ENCODE data around the gene LRP1.

The LRP1 gene

DNA sequence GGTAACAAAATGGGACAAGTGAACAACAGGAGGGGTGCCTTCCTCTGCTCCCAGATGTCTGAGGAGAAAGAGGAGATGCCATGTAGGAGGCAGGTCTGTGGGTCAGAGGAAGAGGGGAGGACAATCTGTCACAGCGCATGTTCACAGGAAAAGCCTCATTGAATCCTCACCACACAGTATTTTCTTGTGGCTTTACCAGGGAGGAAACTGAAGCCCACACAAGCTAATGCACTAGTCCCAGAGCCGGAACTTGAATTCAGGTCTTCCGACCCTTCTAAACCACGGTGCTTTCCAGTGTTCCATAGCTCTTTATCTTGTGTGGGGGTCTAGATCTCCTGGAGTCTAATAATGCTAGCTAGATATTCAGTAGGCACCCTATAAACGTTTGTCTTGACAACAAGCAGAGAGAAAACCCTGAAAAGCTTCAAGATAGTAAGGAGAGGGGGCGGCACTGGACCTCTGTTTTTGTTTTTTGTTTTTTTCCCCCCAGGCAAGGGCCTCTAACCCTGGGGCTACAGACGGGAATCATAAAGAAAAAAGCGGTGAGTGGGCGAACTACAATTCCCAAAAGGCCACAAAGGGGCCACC lies 100.9 kb downstream of the LRP1 start:
- peak overlapping the region; percentile 63 to 85 for H3K9ac ChIP-seq (ENCODE audit: low read depth in 1 of 2, low read length in 2 of 2)
- H3K4me3 ChIP-seq (ENCODE audit: low read length in 2 of 2): peak overlapping the region; percentile 72 to 95
- peaks cover 21 to 23% of the 10 kb centered on the region in 2 donors for H3K4me1 ChIP-seq (ENCODE audit: control insufficient read depth in 2 of 2, insufficient read depth in 2 of 2, low read length in 2 of 2)
- peak overlapping the region in 1 of 2 donors; percentile 77 for H3K27ac ChIP-seq (ENCODE audit: low read depth in 2 of 2, low read length in 2 of 2)
- H3K36me3 ChIP-seq (ENCODE audit: control insufficient read depth in 2 of 2, insufficient read depth in 2 of 2, low read length in 2 of 2): peaks cover 21 to 24% of the 10 kb centered on the region in 2 donors
- H3K27me3 ChIP-seq (ENCODE audit: control insufficient read depth in 2 of 2, insufficient read depth in 2 of 2, low read length in 2 of 2): peaks cover 25 to 26% of the 10 kb centered on the region in 2 donors
- H3K9me3 ChIP-seq (ENCODE audit: control insufficient read depth in 2 of 2, low read length in 2 of 2): no peaks in the 10 kb centered on the region

- H3K27ac ChIP-seq (ENCODE audit: low read depth in 2 of 2, low read length in 2 of 2): peak within 1 kb of the TSS; percentile 18 to 77
- H3K27me3 ChIP-seq (ENCODE audit: control insufficient read depth in 2 of 2, insufficient read depth in 2 of 2, low read length in 2 of 2): peaks cover 19 to 20% of the 10 kb centered on the region in 2 donors
- peaks cover 25 to 27% of the 10 kb centered on the region in 2 donors for H3K36me3 ChIP-seq (ENCODE audit: control insufficient read depth in 2 of 2, insufficient read depth in 2 of 2, low read length in 2 of 2)
- peaks cover 21 to 23% of the 10 kb centered on the region in 2 donors for H3K4me1 ChIP-seq (ENCODE audit: control insufficient read depth in 2 of 2, insufficient read depth in 2 of 2, low read length in 2 of 2)
- no peaks in the 10 kb centered on the region for H3K9me3 ChIP-seq (ENCODE audit: control insufficient read depth in 2 of 2, low read length in 2 of 2)
- H3K4me3 ChIP-seq (ENCODE audit: low read length in 2 of 2): peak within 1 kb of the TSS; percentile 72 to 95
- H3K9ac ChIP-seq (ENCODE audit: low read depth in 1 of 2, low read length in 2 of 2): peak within 1 kb of the TSS; percentile 63 to 85
Observed at GRCh38 chr12:57229634-57230380, 101.5 kb downstream of the LRP1 start, which contains the start of gene SHMT2. TSS of gene SHMT2 (plus strand) at chr12:57229711. CDS start at chr12:57229779, 68 bp downstream.

DNA sequence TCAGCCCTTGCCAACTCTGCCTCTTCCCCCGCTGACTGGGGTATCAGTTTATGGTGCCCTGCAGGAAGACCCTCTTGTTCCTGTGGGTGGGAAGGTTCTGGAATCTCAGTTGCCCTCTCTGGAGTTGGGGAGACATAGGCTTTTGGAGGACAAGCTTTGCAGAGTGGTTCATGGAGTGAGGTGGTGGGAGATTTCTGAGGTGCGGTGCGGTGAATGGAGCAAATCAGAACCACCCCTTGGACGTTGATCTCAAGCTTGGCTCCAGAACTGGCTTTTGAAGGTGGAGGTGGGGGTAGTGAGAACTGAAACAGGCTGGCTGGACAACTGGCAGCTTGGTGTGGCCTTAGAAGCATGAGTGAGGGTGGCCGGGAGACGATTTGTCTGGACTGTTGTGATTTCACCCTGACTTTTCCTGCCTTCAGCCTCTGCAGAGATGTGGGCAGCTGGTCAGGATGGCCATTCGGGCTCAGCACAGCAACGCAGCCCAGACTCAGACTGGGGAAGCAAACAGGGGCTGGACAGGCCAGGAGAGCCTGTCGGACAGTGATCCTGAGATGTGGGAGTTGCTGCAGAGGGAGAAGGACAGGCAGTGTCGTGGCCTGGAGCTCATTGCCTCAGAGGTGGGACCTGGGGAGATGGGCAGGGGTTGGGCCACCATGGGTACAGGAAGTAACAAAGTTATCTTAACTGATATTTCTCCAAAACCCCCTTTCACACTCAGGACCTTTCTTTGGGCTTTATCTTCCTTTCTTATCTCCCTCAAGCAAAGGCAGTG lies 102.3 kb downstream of the LRP1 start:
- peaks cover 20 to 21% of the 10 kb centered on the region in 2 donors for H3K4me1 ChIP-seq (ENCODE audit: control insufficient read depth in 2 of 2, insufficient read depth in 2 of 2, low read length in 2 of 2)

DNA sequence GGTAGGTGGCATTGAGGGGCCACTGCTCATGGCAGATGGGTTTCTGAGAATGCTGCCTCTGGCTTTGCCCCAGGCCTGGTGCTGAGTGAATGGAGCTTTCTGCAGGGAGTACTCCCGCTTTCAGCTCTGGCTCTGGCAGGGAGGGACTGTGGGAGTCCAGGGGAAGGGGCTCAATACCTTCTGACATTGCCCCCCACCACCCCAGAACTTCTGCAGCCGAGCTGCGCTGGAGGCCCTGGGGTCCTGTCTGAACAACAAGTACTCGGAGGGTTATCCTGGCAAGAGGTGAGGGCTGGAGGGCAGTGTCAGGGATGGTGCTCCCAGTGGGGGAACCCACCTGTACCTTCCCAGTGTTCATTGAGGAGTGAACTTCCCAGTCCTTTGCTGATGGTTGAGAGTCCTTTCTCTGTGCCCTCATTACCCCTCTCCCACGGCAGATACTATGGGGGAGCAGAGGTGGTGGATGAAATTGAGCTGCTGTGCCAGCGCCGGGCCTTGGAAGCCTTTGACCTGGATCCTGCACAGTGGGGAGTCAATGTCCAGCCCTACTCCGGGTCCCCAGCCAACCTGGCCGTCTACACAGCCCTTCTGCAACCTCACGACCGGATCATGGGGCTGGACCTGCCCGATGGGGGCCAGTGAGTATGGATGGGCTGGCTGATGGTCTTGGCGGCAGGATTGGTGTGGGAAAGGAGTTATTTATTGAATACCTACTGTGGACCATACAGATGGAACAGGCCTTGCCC lies 103.2 kb downstream of the LRP1 start:
- Histone ChIP-seq H3K27me3 (ENCODE audit: control insufficient read depth in 2 of 2, insufficient read depth in 2 of 2, low read length in 2 of 2) (peaks cover 11 to 19% of the 10 kb centered on the region in 2 donors), H3K9me3 (ENCODE audit: control insufficient read depth in 2 of 2, low read length in 2 of 2) (no peaks in the 10 kb centered on the region), H3K9ac (ENCODE audit: low read depth in 1 of 2, low read length in 2 of 2) (no peak overlapping the region), H3K4me1 (ENCODE audit: control insufficient read depth in 2 of 2, insufficient read depth in 2 of 2, low read length in 2 of 2) (peaks cover 20 to 21% of the 10 kb centered on the region in 2 donors), H3K4me3 (ENCODE audit: low read length in 2 of 2) (no peak overlapping the region), H3K27ac (ENCODE audit: low read depth in 2 of 2, low read length in 2 of 2) (no peak overlapping the region), H3K36me3 (ENCODE audit: control insufficient read depth in 2 of 2, insufficient read depth in 2 of 2, low read length in 2 of 2) (peaks cover 25 to 27% of the 10 kb centered on the region in 2 donors)

More for the DNA sequence above, 102.3 kb downstream of the LRP1 start:
- H3K27ac ChIP-seq (ENCODE audit: low read depth in 2 of 2, low read length in 2 of 2): no peak overlapping the region
- peak overlapping the region; percentile 63 to 85 for H3K9ac ChIP-seq (ENCODE audit: low read depth in 1 of 2, low read length in 2 of 2)
- H3K27me3 ChIP-seq (ENCODE audit: control insufficient read depth in 2 of 2, insufficient read depth in 2 of 2, low read length in 2 of 2): peaks cover 13 to 18% of the 10 kb centered on the region in 2 donors
- peaks cover 25 to 27% of the 10 kb centered on the region in 2 donors for H3K36me3 ChIP-seq (ENCODE audit: control insufficient read depth in 2 of 2, insufficient read depth in 2 of 2, low read length in 2 of 2)
- H3K9me3 ChIP-seq (ENCODE audit: control insufficient read depth in 2 of 2, low read length in 2 of 2): no peaks in the 10 kb centered on the region
- H3K4me3 ChIP-seq (ENCODE audit: low read length in 2 of 2): peak overlapping the region; percentile 72 to 95

GRCh38 chr12:57232156-57232756 lies 104.0 kb downstream of the LRP1 start:
- Histone ChIP-seq H3K27me3 (ENCODE audit: control insufficient read depth in 2 of 2, insufficient read depth in 2 of 2, low read length in 2 of 2) (peaks cover 12 to 22% of the 10 kb centered on the region in 2 donors), H3K27ac (ENCODE audit: low read depth in 2 of 2, low read length in 2 of 2) (no peak overlapping the region), H3K4me1 (ENCODE audit: control insufficient read depth in 2 of 2, insufficient read depth in 2 of 2, low read length in 2 of 2) (peaks cover 18% of the 10 kb centered on the region in 2 donors), H3K9ac (ENCODE audit: low read depth in 1 of 2, low read length in 2 of 2) (no peak overlapping the region), H3K9me3 (ENCODE audit: control insufficient read depth in 2 of 2, low read length in 2 of 2) (no peaks in the 10 kb centered on the region), H3K4me3 (ENCODE audit: low read length in 2 of 2) (no peak overlapping the region), H3K36me3 (ENCODE audit: control insufficient read depth in 2 of 2, insufficient read depth in 2 of 2, low read length in 2 of 2) (peaks cover 25 to 27% of the 10 kb centered on the region in 2 donors)

- H3K4me3 ChIP-seq (ENCODE audit: low read length in 2 of 2): no peak overlapping the region
- H3K36me3 ChIP-seq (ENCODE audit: control insufficient read depth in 2 of 2, insufficient read depth in 2 of 2, low read length in 2 of 2): peaks cover 25 to 27% of the 10 kb centered on the region in 2 donors
- H3K4me1 ChIP-seq (ENCODE audit: control insufficient read depth in 2 of 2, insufficient read depth in 2 of 2, low read length in 2 of 2): peaks cover 16 to 24% of the 10 kb centered on the region in 2 donors
- no peak overlapping the region for H3K9ac ChIP-seq (ENCODE audit: low read depth in 1 of 2, low read length in 2 of 2)
- no peaks in the 10 kb centered on the region for H3K9me3 ChIP-seq (ENCODE audit: control insufficient read depth in 2 of 2, low read length in 2 of 2)
- no peak overlapping the region for H3K27ac ChIP-seq (ENCODE audit: low read depth in 2 of 2, low read length in 2 of 2)
- H3K27me3 ChIP-seq (ENCODE audit: control insufficient read depth in 2 of 2, insufficient read depth in 2 of 2, low read length in 2 of 2): peaks cover 13 to 35% of the 10 kb centered on the region in 2 donors
Observed at GRCh38 chr12:57233357-57234232, 105.3 kb downstream of the LRP1 start.

GRCh38 chr12:57234233-57234570 lies 105.9 kb downstream of the LRP1 start:
- Histone ChIP-seq H3K27ac (ENCODE audit: low read depth in 2 of 2, low read length in 2 of 2) (no peak overlapping the region), H3K4me1 (ENCODE audit: control insufficient read depth in 2 of 2, insufficient read depth in 2 of 2, low read length in 2 of 2) (peaks cover 20 to 26% of the 10 kb centered on the region in 2 donors), H3K4me3 (ENCODE audit: low read length in 2 of 2) (no peak overlapping the region), H3K9me3 (ENCODE audit: control insufficient read depth in 2 of 2, low read length in 2 of 2) (no peaks in the 10 kb centered on the region), H3K27me3 (ENCODE audit: control insufficient read depth in 2 of 2, insufficient read depth in 2 of 2, low read length in 2 of 2) (peaks cover 17 to 36% of the 10 kb centered on the region in 2 donors), H3K36me3 (ENCODE audit: control insufficient read depth in 2 of 2, insufficient read depth in 2 of 2, low read length in 2 of 2) (peaks cover 25 to 27% of the 10 kb centered on the region in 2 donors), H3K9ac (ENCODE audit: low read depth in 1 of 2, low read length in 2 of 2) (no peak overlapping the region)

GRCh38 chr12:57234571-57235016 lies 106.3 kb downstream of the LRP1 start:
- Histone ChIP-seq H3K4me3 (ENCODE audit: low read length in 2 of 2) (no peak overlapping the region), H3K36me3 (ENCODE audit: control insufficient read depth in 2 of 2, insufficient read depth in 2 of 2, low read length in 2 of 2) (peaks cover 25 to 27% of the 10 kb centered on the region in 2 donors), H3K9me3 (ENCODE audit: control insufficient read depth in 2 of 2, low read length in 2 of 2) (no peaks in the 10 kb centered on the region), H3K4me1 (ENCODE audit: control insufficient read depth in 2 of 2, insufficient read depth in 2 of 2, low read length in 2 of 2) (peaks cover 24 to 28% of the 10 kb centered on the region in 2 donors), H3K27me3 (ENCODE audit: control insufficient read depth in 2 of 2, insufficient read depth in 2 of 2, low read length in 2 of 2) (peaks cover 19 to 36% of the 10 kb centered on the region in 2 donors), H3K27ac (ENCODE audit: low read depth in 2 of 2, low read length in 2 of 2) (no peak overlapping the region), H3K9ac (ENCODE audit: low read depth in 1 of 2, low read length in 2 of 2) (no peak overlapping the region)

All from mucosa of rectum (tissue), 2 donors.